Erythroblast (primary cell): ENCODE results near the gene UBB.

Source experiments
- GATA1 ChIP-seq: IDR thresholded peaks from 2 replicates; pipeline ENCODE4 v1.6.1; 2011; ENCODE audit warnings: low read depth, mild to moderate bottlenecking, control low read depth, low read length, moderate library complexity
- POLR2A ChIP-seq: IDR thresholded peaks from 2 replicates; pipeline ENCODE4 v1.6.1; 2011; ENCODE audit warnings: mild to moderate bottlenecking, low read length

- peak; percentile 42 for TF ChIP-seq POLR2A
- no peak for TF ChIP-seq GATA1
These were observed 34.4 kb downstream of the UBB start, which contains the start of gene TRPV2 for GRCh38 chr17:16415031-16415924.
